Astrocyte of the cerebellum (primary cell): ENCODE data around the gene SYNPR.

Source experiments
- DNase-seq: peaks from one replicate; pipeline ENCODE4 v3.0.0-alpha.2; 2011; ENCODE audit warnings: low read depth
- H3K4me3 ChIP-seq: 2 replicates; pipeline ENCODE4 v1.5.1; 2011; ENCODE audit warnings: mild to moderate bottlenecking, low read depth, low read length, moderate library complexity
- CTCF ChIP-seq: IDR thresholded peaks from 2 replicates; pipeline ENCODE4 v1.5.1; 2012; ENCODE audit warnings: low read length, low read depth, moderate library complexity, mild to moderate bottlenecking; ENCODE audit errors: missing control alignments
- in situ Hi-C: cut with HindIII; loops from 2 replicates; pipeline ENCODE4 v1.10.0; 2017; ENCODE audit warnings: low sequenced_read_pairs

SYNPR gene

GRCh38 chr3:63344661-63345060 is 66.6 kb downstream of the SYNPR start:
- no peak for DNase-seq
- H3K4me3 ChIP-seq = no peak overlapping the region
- no peak for TF ChIP-seq CTCF
- in situ Hi-C loops = no loop called here

- peak; percentile 51 for DNase-seq
- peak; percentile 93 for TF ChIP-seq CTCF
- in situ Hi-C loops = no loop called here
- no peak overlapping the region for H3K4me3 ChIP-seq
Measured at GRCh38 chr3:63349583-63350573, 71.8 kb downstream of the SYNPR start.

GRCh38 chr3:63351159-63352007 is 73.3 kb downstream of the SYNPR start:
- TF ChIP-seq CTCF = peak; percentile 92
- DNase-seq = peak; percentile 65
- in situ Hi-C loops = no loop called here

GRCh38 chr3:63352008-63352279 is 73.8 kb downstream of the SYNPR start:
- no peak for TF ChIP-seq CTCF
- in situ Hi-C loops = no loop called here
- no peak overlapping the region for H3K4me3 ChIP-seq
- no peak for DNase-seq

More at GRCh38 chr3:63351159-63352007, 73.3 kb downstream of the SYNPR start:
- H3K4me3 ChIP-seq = no peak overlapping the region

- no peak for TF ChIP-seq CTCF
- no peak for DNase-seq
- in situ Hi-C loops = no loop called here
- no peak overlapping the region for H3K4me3 ChIP-seq
Measured at GRCh38 chr3:63353383-63353782, 75.3 kb downstream of the SYNPR start.

- in situ Hi-C loops = no loop called here
- no peak for DNase-seq
- TF ChIP-seq CTCF = no peak
- H3K4me3 ChIP-seq = no peak overlapping the region
Measured at GRCh38 chr3:63354160-63354559, 76.1 kb downstream of the SYNPR start.
